ENCODE measurements around the gene PDE8B.

The PDE8B gene

GRCh38 chr5:77319117-77319804 lies 108.8 kb downstream of the PDE8B start:
- H3K4me1 Mint-ChIP-seq, result peaks cover 4% of the 10 kb centered on the region
- no peaks in the 10 kb centered on the region for H3K36me3 Mint-ChIP-seq (ENCODE audit: low read depth)
- H3K27me3 Mint-ChIP-seq (ENCODE audit: low read depth), result no peaks in the 10 kb centered on the region
- H3K9me3 Mint-ChIP-seq, result no peaks in the 10 kb centered on the region
- H3K4me3 Mint-ChIP-seq, result no peak overlapping the region
- TF ChIP-seq CTCF (IDR thresholded peaks at IDR 0.05; ENCODE audit: unreplicated experiment in 3 of 3), result no peak
- H3K27ac Mint-ChIP-seq, result no peak overlapping the region

- Mint-ChIP-seq H3K27me3 (ENCODE audit: low read depth) (no peaks in the 10 kb centered on the region), H3K4me1 (peaks cover 11% of the 10 kb centered on the region), H3K9me3 (no peaks in the 10 kb centered on the region), H3K4me3 (no peak overlapping the region), H3K36me3 (ENCODE audit: low read depth) (no peaks in the 10 kb centered on the region), H3K27ac (no peak overlapping the region)
- TF ChIP-seq CTCF (IDR thresholded peaks at IDR 0.05; ENCODE audit: unreplicated experiment in 3 of 3), result no peak
Measured at GRCh38 chr5:77321793-77322394, 111.4 kb downstream of the PDE8B start.

GRCh38 chr5:77322406-77322805 lies 111.9 kb downstream of the PDE8B start:
- H3K36me3 Mint-ChIP-seq (ENCODE audit: low read depth), result no peaks in the 10 kb centered on the region
- no peak for TF ChIP-seq CTCF (IDR thresholded peaks at IDR 0.05; ENCODE audit: unreplicated experiment in 3 of 3)
- peaks cover 7% of the 10 kb centered on the region for H3K4me1 Mint-ChIP-seq
- no peak overlapping the region for H3K27ac Mint-ChIP-seq
- H3K9me3 Mint-ChIP-seq, result no peaks in the 10 kb centered on the region
- no peaks in the 10 kb centered on the region for H3K27me3 Mint-ChIP-seq (ENCODE audit: low read depth)
- no peak overlapping the region for H3K4me3 Mint-ChIP-seq

GRCh38 chr5:77325921-77326541 lies 115.6 kb downstream of the PDE8B start:
- no peak for TF ChIP-seq CTCF (IDR thresholded peaks at IDR 0.05; ENCODE audit: unreplicated experiment in 3 of 3)
- peaks cover 13% of the 10 kb centered on the region for H3K27me3 Mint-ChIP-seq (ENCODE audit: low read depth)
- H3K4me1 Mint-ChIP-seq, result peaks cover 11% of the 10 kb centered on the region
- H3K9me3 Mint-ChIP-seq, result no peaks in the 10 kb centered on the region
- H3K36me3 Mint-ChIP-seq (ENCODE audit: low read depth), result no peaks in the 10 kb centered on the region
- H3K4me3 Mint-ChIP-seq, result no peak overlapping the region
- peak overlapping the region; percentile 27 to 58 (median 55) for H3K27ac Mint-ChIP-seq

GRCh38 chr5:77326986-77327734 lies 116.7 kb downstream of the PDE8B start:
- Mint-ChIP-seq H3K4me3 (no peak overlapping the region), H3K9me3 (no peaks in the 10 kb centered on the region), H3K27me3 (ENCODE audit: low read depth) (peaks cover 13% of the 10 kb centered on the region), H3K4me1 (peaks cover 11% of the 10 kb centered on the region), H3K27ac (peak overlapping the region in 1 of 3 experiments; percentile 40), H3K36me3 (ENCODE audit: low read depth) (no peaks in the 10 kb centered on the region)
- no peak for TF ChIP-seq CTCF (IDR thresholded peaks at IDR 0.05; ENCODE audit: unreplicated experiment in 3 of 3)

Data from nephron (organoid).